GM13977 (cell line): ENCODE results near the gene SLC25A44.

ENCODE experiments used
- DNase-seq: peaks from one replicate; pipeline ENCODE4 v3.0.0; 2012; ENCODE audit warnings: low spot score
- CTCF ChIP-seq: IDR thresholded peaks from 2 replicates; pipeline ENCODE4 v1.5.1; 2012; ENCODE audit warnings: mild to moderate bottlenecking, control low read depth; ENCODE audit not compliant: insufficient read depth; ENCODE audit errors: extremely low read depth, missing control alignments
- in situ Hi-C: fragments of 300-500 bp; cut with MboI; formaldehyde crosslinking; loops from one replicate; pipeline ENCODE4 v1.12.0; 2022; ENCODE audit warnings: low sequenced_read_pairs, low pct_unique_long_range_greater_than_20kb, mixed read lengths, inconsistent platforms; ENCODE audit not compliant: unreplicated experiment

SLC25A44 gene

GRCh38 chr1:156228501-156228900 lies 34.6 kb downstream of the SLC25A44 start:
- in situ Hi-C loops, result loop anchor here (10.0 kb wide), 1 partner anchor 84 kb away; no protein-coding TSS in a partner anchor
- TF ChIP-seq CTCF, result no peak
- DNase-seq, result no peak

GRCh38 chr1:156229809-156230472 lies 36.0 kb downstream of the SLC25A44 start:
- no peak for DNase-seq
- no peak for TF ChIP-seq CTCF
- in situ Hi-C loops, result loop anchor here (10.0 kb wide), 1 partner anchor 85 kb away; no protein-coding TSS in a partner anchor

GRCh38 chr1:156230473-156230837 lies 36.6 kb downstream of the SLC25A44 start:
- in situ Hi-C loops, result no loop called here
- DNase-seq, result no peak
- no peak for TF ChIP-seq CTCF

- DNase-seq, result no peak
- TF ChIP-seq CTCF, result no peak
- in situ Hi-C loops, result no loop called here
Measured at GRCh38 chr1:156232201-156232894, 38.4 kb downstream of the SLC25A44 start.

- in situ Hi-C loops, result no loop called here
- TF ChIP-seq CTCF, result no peak
- no peak for DNase-seq
Measured at GRCh38 chr1:156233426-156234127, 39.7 kb downstream of the SLC25A44 start.

- no peak for DNase-seq
- no peak for TF ChIP-seq CTCF
- in situ Hi-C loops, result no loop called here
Measured at GRCh38 chr1:156236164-156236563, 42.3 kb downstream of the SLC25A44 start.
